ENCODE data around the gene AP2S1. TPM values are rescaled to one million over a fixed set of nuclear protein-coding genes. Genes with fewer than 3 reads are reported as not detected.
"Not testable (repeated sequence)": the region's sequence is repeated elsewhere in the genome, so short reads cannot be mapped to it uniquely, and the experiment has no call there.

The AP2S1 gene
- total RNA-seq, 1 experiment from 2014 or later: 330 TPM

GRCh38 chr19:46882751-46883150 is 32.1 kb upstream of the AP2S1 start:
- H3K9ac ChIP-seq (ENCODE audit: low read length); H3K4me2 ChIP-seq (ENCODE audit: low read length); H3K36me3 ChIP-seq (ENCODE audit: low read depth, low read length); CTCF ChIA-PET; H2AFZ ChIP-seq (ENCODE audit: low read length); H3F3A ChIP-seq (ENCODE audit: low read length, unreplicated experiment); H3K9me3 ChIP-seq (ENCODE audit: low read length); DNase-seq; ATAC-seq; BruUV-seq (replicated peaks); H4K20me1 ChIP-seq (ENCODE audit: low read length); intact Hi-C loops (cut with micrococcal nuclease); POLR2A ChIA-PET (ENCODE audit: unreplicated experiment); H3K9me2 ChIP-seq (replicated peaks; ENCODE audit: low read length); H3K4me3 ChIP-seq (ENCODE audit: low read length); H3K27ac ChIP-seq (ENCODE audit: low read length); H3K27me3 ChIP-seq (ENCODE audit: low read length): not testable (repeated sequence)
- Histone ChIP-seq H3K79me2 (ENCODE audit: low read length) (peaks cover 71% of the 10 kb centered on the region), H3K4me1 (ENCODE audit: insufficient read depth, low read length) (peaks cover 34% of the 10 kb centered on the region)

- CTCF ChIA-PET: no interaction called here
- intact Hi-C loops (cut with micrococcal nuclease): no loop called here
Observed at GRCh38 chr19:46882034-46882433, 31.4 kb upstream of the AP2S1 start.

GRCh38 chr19:46881092-46881491 is 30.4 kb upstream of the AP2S1 start:
- Histone ChIP-seq H4K20me1 (ENCODE audit: low read length) (no peaks in the 10 kb centered on the region), H3K27me3 (ENCODE audit: low read length) (no peaks in the 10 kb centered on the region), H3K9me3 (ENCODE audit: low read length) (no peaks in the 10 kb centered on the region), H2AFZ (ENCODE audit: low read length) (no peak overlapping the region), H3K4me3 (ENCODE audit: low read length) (no peak overlapping the region), H3K4me2 (ENCODE audit: low read length) (no peak overlapping the region), H3K27ac (ENCODE audit: low read length) (no peak overlapping the region), H3K9me2 (replicated peaks; ENCODE audit: low read length) (no peaks in the 10 kb centered on the region), H3K9ac (ENCODE audit: low read length) (no peak overlapping the region), H3K4me1 (ENCODE audit: insufficient read depth, low read length) (peaks cover 22% of the 10 kb centered on the region), H3K79me2 (ENCODE audit: low read length) (peaks cover 68% of the 10 kb centered on the region), H3F3A (ENCODE audit: low read length, unreplicated experiment) (no peaks in the 10 kb centered on the region), H3K36me3 (ENCODE audit: low read depth, low read length) (no peaks in the 10 kb centered on the region)
- no peak for DNase-seq
- BruUV-seq (replicated peaks): no TSS peak
- POLR2A ChIA-PET (ENCODE audit: unreplicated experiment): no interaction called here
- TF ChIP-seq EZH2 (IDR thresholded peaks at IDR 0.05; ENCODE audit: low read length, unreplicated experiment) (no peak), EZH2phosphoT487 (IDR thresholded peaks at IDR 0.05; ENCODE audit: borderline replicate concordance, low read length) (no peak), CTCF (conservative IDR thresholded peaks at IDR 0.05; ENCODE audit: low read depth, low read length) (no peak)
- intact Hi-C loops (cut with micrococcal nuclease): no loop called here
- CTCF ChIA-PET: no interaction called here
- ATAC-seq: no peak

More at GRCh38 chr19:46882034-46882433, 31.4 kb upstream of the AP2S1 start:
- H3K4me1 ChIP-seq (ENCODE audit: insufficient read depth, low read length): peaks cover 32% of the 10 kb centered on the region
- no TSS peak for BruUV-seq (replicated peaks)
- H3K79me2 ChIP-seq (ENCODE audit: low read length): peaks cover 64% of the 10 kb centered on the region
- no peaks in the 10 kb centered on the region for H3K36me3 ChIP-seq (ENCODE audit: low read depth, low read length)
- no peaks in the 10 kb centered on the region for H3K27me3 ChIP-seq (ENCODE audit: low read length)
- DNase-seq (no peak), ATAC-seq (no peak)
- no peak overlapping the region for H3K4me2 ChIP-seq (ENCODE audit: low read length)
- H3K9me3 ChIP-seq (ENCODE audit: low read length): no peaks in the 10 kb centered on the region
- H3F3A ChIP-seq (ENCODE audit: low read length, unreplicated experiment): no peaks in the 10 kb centered on the region
- no peaks in the 10 kb centered on the region for H3K9me2 ChIP-seq (replicated peaks; ENCODE audit: low read length)
- H2AFZ ChIP-seq (ENCODE audit: low read length): no peak overlapping the region
- H3K4me3 ChIP-seq (ENCODE audit: low read length): no peak overlapping the region
- POLR2A ChIA-PET (ENCODE audit: unreplicated experiment): no interaction called here
- no peak overlapping the region for H3K27ac ChIP-seq (ENCODE audit: low read length)
- H3K9ac ChIP-seq (ENCODE audit: low read length): no peak overlapping the region
- TF ChIP-seq EZH2 (IDR thresholded peaks at IDR 0.05; ENCODE audit: low read length, unreplicated experiment) (no peak), CTCF (conservative IDR thresholded peaks at IDR 0.05; ENCODE audit: low read depth, low read length) (no peak), EZH2phosphoT487 (IDR thresholded peaks at IDR 0.05; ENCODE audit: borderline replicate concordance, low read length) (no peak)
- no peaks in the 10 kb centered on the region for H4K20me1 ChIP-seq (ENCODE audit: low read length)
